HG03135 (cell line): ENCODE data around the gene SLC10A6.

Source experiments
- ATAC-seq: cut with Tn5 transposase; IDR thresholded peaks from one replicate; pipeline ENCODE4 v1.9.1; 2021; ENCODE audit warnings: mild to moderate bottlenecking, moderate library complexity; ENCODE audit not compliant: unreplicated experiment

The SLC10A6 gene

GRCh38 chr4:86853209-86853608, 4.0 kb upstream of the SLC10A6 start:
- ATAC-seq, result no peak

GRCh38 chr4:86848136-86848535, 1.0 kb downstream of the SLC10A6 start:
- ATAC-seq, result no peak

GRCh38 chr4:86847571-86847970, 1.6 kb downstream of the SLC10A6 start:
- no peak for ATAC-seq

GRCh38 chr4:86846921-86847320, 2.3 kb downstream of the SLC10A6 start:
- no peak for ATAC-seq

- ATAC-seq, result no peak
Measured at GRCh38 chr4:86845593-86845992, 3.6 kb downstream of the SLC10A6 start.

GRCh38 chr4:86841309-86841708, 7.9 kb downstream of the SLC10A6 start:
- ATAC-seq, result no peak

- no peak for ATAC-seq
Measured at GRCh38 chr4:86840858-86841257, 8.3 kb downstream of the SLC10A6 start.

GRCh38 chr4:86837691-86838503, 11.3 kb downstream of the SLC10A6 start:
- ATAC-seq, result no peak

- ATAC-seq, result no peak
Measured at GRCh38 chr4:86835677-86836076, 13.5 kb downstream of the SLC10A6 start.

GRCh38 chr4:86834901-86835300, 14.3 kb downstream of the SLC10A6 start:
- ATAC-seq, result no peak

- no peak for ATAC-seq
Measured at GRCh38 chr4:86833615-86834014, 15.6 kb downstream of the SLC10A6 start.

- no peak for ATAC-seq
Measured at GRCh38 chr4:86831262-86832130, 17.7 kb downstream of the SLC10A6 start.

- ATAC-seq, result no peak
Measured at GRCh38 chr4:86825511-86825910, 23.7 kb downstream of the SLC10A6 start.

GRCh38 chr4:86822136-86822535, 27.0 kb downstream of the SLC10A6 start:
- no peak for ATAC-seq

- ATAC-seq, result no peak
Measured at GRCh38 chr4:86821151-86821550, 28.0 kb downstream of the SLC10A6 start.

- ATAC-seq, result no peak
Measured at GRCh38 chr4:86819561-86819960, 29.6 kb downstream of the SLC10A6 start.

- no peak for ATAC-seq
Measured at GRCh38 chr4:86818841-86819240, 30.3 kb downstream of the SLC10A6 start.

- ATAC-seq, result no peak
Measured at GRCh38 chr4:86818211-86818610, 31.0 kb downstream of the SLC10A6 start.

GRCh38 chr4:86816501-86817273, 32.5 kb downstream of the SLC10A6 start:
- ATAC-seq, result no peak

- ATAC-seq, result no peak
Measured at GRCh38 chr4:86815653-86816052, 33.5 kb downstream of the SLC10A6 start.

GRCh38 chr4:86810847-86811246, 38.3 kb downstream of the SLC10A6 start:
- ATAC-seq, result no peak
